ENCODE measurements around the gene MEIS1. TPM values are rescaled to one million over a fixed set of nuclear protein-coding genes. Genes with fewer than 3 reads are reported as not detected.

MEIS1 gene
- total RNA-seq, 1 experiment from 2014 or later: 3.9 TPM

GRCh38 chr2:66607152-66607551, 172.2 kb downstream of the MEIS1 start:
- no peak for DNase-seq (ENCODE audit: extremely low read depth, low read depth)
